Astrocyte (in vitro differentiated cells and primary cell): ENCODE measurements around the gene RPL37A. TPM values are rescaled to one million over a fixed set of nuclear protein-coding genes. Genes with fewer than 3 reads are reported as not detected.
A peak's percentile ranks its signal among the peaks of the same experiment; 100 is the strongest.

ENCODE experiments used
- DNase-seq: peaks from one replicate; pipeline ENCODE4 v3.0.0-alpha.2; 2010; ENCODE audit warnings: low read depth
- FAIRE-seq: peaks from 2 replicates; lab custom pipeline; 2011; peaks lifted over from hg19 to GRCh38; lab: Jason Lieb, UNC
- H2AFZ ChIP-seq: 2 replicates; pipeline ENCODE4 v1.6.0; 2012; ENCODE audit warnings: low read depth, low read length, inconsistent platforms
- H3K27ac ChIP-seq: 2 replicates; pipeline ENCODE4 v1.5.1; 2011; ENCODE audit warnings: low read depth, low read length, inconsistent platforms
- H3K27me3 ChIP-seq: 2 replicates; pipeline ENCODE4 v1.6.0; 2011; ENCODE audit warnings: low read length, inconsistent platforms; ENCODE audit not compliant: insufficient read depth
- H3K36me3 ChIP-seq: 2 replicates; pipeline ENCODE4 v1.5.1; 2011; ENCODE audit warnings: low read length, inconsistent platforms; ENCODE audit not compliant: insufficient read depth
- H3K4me1 ChIP-seq: 2 replicates; pipeline ENCODE4 v1.5.1; 2011; ENCODE audit warnings: low read length, inconsistent platforms; ENCODE audit not compliant: insufficient read depth
- H3K4me2 ChIP-seq: 2 replicates; pipeline ENCODE4 v1.6.0; 2012; ENCODE audit warnings: low read length, inconsistent platforms
- H3K4me3 ChIP-seq: 2 replicates; pipeline ENCODE4 v1.5.1; 2011; ENCODE audit warnings: low read depth, mild to moderate bottlenecking, low read length, inconsistent platforms; ENCODE audit not compliant: insufficient read depth
- H3K79me2 ChIP-seq: 2 replicates; pipeline ENCODE4 v1.6.0; 2012; ENCODE audit warnings: mild to moderate bottlenecking, low read length, inconsistent platforms; ENCODE audit not compliant: insufficient read depth
- H3K9ac ChIP-seq: 2 replicates; pipeline ENCODE4 v1.6.0; 2012; ENCODE audit warnings: mild to moderate bottlenecking, low read length, inconsistent platforms
- H3K9me3 ChIP-seq: 2 replicates; pipeline ENCODE4 v1.5.1; 2012; ENCODE audit warnings: low read depth, mild to moderate bottlenecking, low read length, inconsistent platforms; ENCODE audit not compliant: insufficient read depth
- H4K20me1 ChIP-seq: 2 replicates; pipeline ENCODE4 v1.6.0; 2012; ENCODE audit warnings: low read length, inconsistent platforms; ENCODE audit not compliant: insufficient read depth
- H3K27ac Mint-ChIP-seq: one replicate; pipeline ENCODE4 v1.8.0; 2021; ENCODE audit warnings: mild to moderate bottlenecking, mixed read lengths; ENCODE audit not compliant: unreplicated experiment
- H3K27me3 Mint-ChIP-seq: one replicate; pipeline ENCODE4 v1.8.0; 2021; ENCODE audit warnings: low read depth, mixed read lengths; ENCODE audit not compliant: unreplicated experiment
- H3K36me3 Mint-ChIP-seq: one replicate; pipeline ENCODE4 v1.8.0; 2021; ENCODE audit warnings: low read depth, mixed read lengths; ENCODE audit not compliant: unreplicated experiment
- H3K4me1 Mint-ChIP-seq: one replicate; pipeline ENCODE4 v1.8.0; 2021; ENCODE audit warnings: low read depth, mixed read lengths; ENCODE audit not compliant: unreplicated experiment
- H3K4me3 Mint-ChIP-seq: one replicate; pipeline ENCODE4 v1.8.0; 2021; ENCODE audit warnings: mild to moderate bottlenecking, moderate library complexity, mixed read lengths; ENCODE audit not compliant: unreplicated experiment
- H3K9me3 Mint-ChIP-seq: one replicate; pipeline ENCODE4 v1.8.0; 2021; ENCODE audit warnings: mild to moderate bottlenecking, mixed read lengths; ENCODE audit not compliant: unreplicated experiment
- CTCF ChIP-seq: IDR thresholded peaks from 2 replicates; pipeline ENCODE4 v1.5.1; 2011; ENCODE audit warnings: low read depth, mild to moderate bottlenecking, inconsistent platforms, low read length, moderate library complexity; ENCODE audit not compliant: insufficient read depth
- EZH2 ChIP-seq: IDR thresholded peaks from 2 replicates; pipeline ENCODE4 v1.6.1; 2012; ENCODE audit warnings: mild to moderate bottlenecking, low read length, inconsistent platforms; ENCODE audit not compliant: insufficient read depth
- total RNA-seq: library from RNA; stranded (reverse); gene quantifications from 2 replicates; pipeline ENCODE4 v1.2.1, GENCODE V29; 2021

RPL37A gene
- total RNA-seq, 1 donor from 2014 or later: 2,632 TPM

GRCh38 chr2:216548901-216549331 is 50.3 kb downstream of the RPL37A start:
- Histone ChIP-seq H4K20me1 (no peaks in the 10 kb centered on the region), H3K4me1 (peaks cover 35% of the 10 kb centered on the region), H3K79me2 (no peaks in the 10 kb centered on the region), H3K27ac (no peak overlapping the region), H2AFZ (no peak overlapping the region), H3K36me3 (no peaks in the 10 kb centered on the region), H3K4me3 (no peak overlapping the region), H3K27me3 (no peaks in the 10 kb centered on the region), H3K9me3 (no peaks in the 10 kb centered on the region), H3K9ac (no peak overlapping the region), H3K4me2 (no peak overlapping the region)
- H3K9me3 Mint-ChIP-seq: peaks cover 5% of the 10 kb centered on the region
- H3K36me3 Mint-ChIP-seq: peaks cover 6% of the 10 kb centered on the region
- peaks cover 29% of the 10 kb centered on the region for H3K4me1 Mint-ChIP-seq
- no peak for TF ChIP-seq EZH2
- TF ChIP-seq CTCF: no peak
- no peak for DNase-seq
- H3K4me3 Mint-ChIP-seq: no peak overlapping the region
- no peak for FAIRE-seq
- H3K27me3 Mint-ChIP-seq: peaks cover 10% of the 10 kb centered on the region
- no peak overlapping the region for H3K27ac Mint-ChIP-seq

- Mint-ChIP-seq H3K4me3 (no peak overlapping the region), H3K9me3 (peaks cover 5% of the 10 kb centered on the region), H3K27me3 (peaks cover 10% of the 10 kb centered on the region), H3K36me3 (peaks cover 6% of the 10 kb centered on the region), H3K4me1 (peaks cover 32% of the 10 kb centered on the region), H3K27ac (peak overlapping the region; percentile 22)
- H3K9ac ChIP-seq: no peak overlapping the region
- H4K20me1 ChIP-seq: no peaks in the 10 kb centered on the region
- no peak overlapping the region for H3K4me3 ChIP-seq
- H3K36me3 ChIP-seq: no peaks in the 10 kb centered on the region
- no peak overlapping the region for H3K27ac ChIP-seq
- H3K27me3 ChIP-seq: no peaks in the 10 kb centered on the region
- no peak overlapping the region for H2AFZ ChIP-seq
- FAIRE-seq (no peak), DNase-seq (no peak)
- no peak for TF ChIP-seq EZH2
- no peak for TF ChIP-seq CTCF
- no peaks in the 10 kb centered on the region for H3K79me2 ChIP-seq
- no peak overlapping the region for H3K4me2 ChIP-seq
- H3K4me1 ChIP-seq: peaks cover 35% of the 10 kb centered on the region
- no peaks in the 10 kb centered on the region for H3K9me3 ChIP-seq
Measured at GRCh38 chr2:216549926-216550690, 51.5 kb downstream of the RPL37A start.
